ENCODE measurements around the gene ENAH.
"Not testable (repeated sequence)": the region's sequence is repeated elsewhere in the genome, so short reads cannot be mapped to it uniquely, and the experiment has no call there.

Gene ENAH

DNA sequence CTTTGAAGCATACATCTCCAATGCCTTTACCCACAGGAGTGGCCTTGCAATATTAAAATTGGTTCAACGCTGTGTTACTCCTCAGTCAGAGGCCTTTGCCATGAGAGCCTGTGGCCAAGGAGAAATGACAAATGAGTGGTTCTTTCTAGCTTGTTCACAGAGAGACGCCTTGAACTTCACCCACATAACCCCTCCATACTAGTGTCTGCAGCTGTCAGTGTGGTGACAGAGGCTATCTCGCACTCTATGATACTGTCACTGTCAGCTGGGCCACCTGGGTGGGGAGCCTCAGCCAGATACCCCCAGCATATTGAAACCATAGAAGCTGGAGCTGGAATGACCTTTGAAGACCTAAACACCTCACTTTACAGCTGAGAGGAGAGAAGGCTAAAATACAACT is 167.7 kb downstream of the ENAH start:
- DNase-seq, result no peak

DNA sequence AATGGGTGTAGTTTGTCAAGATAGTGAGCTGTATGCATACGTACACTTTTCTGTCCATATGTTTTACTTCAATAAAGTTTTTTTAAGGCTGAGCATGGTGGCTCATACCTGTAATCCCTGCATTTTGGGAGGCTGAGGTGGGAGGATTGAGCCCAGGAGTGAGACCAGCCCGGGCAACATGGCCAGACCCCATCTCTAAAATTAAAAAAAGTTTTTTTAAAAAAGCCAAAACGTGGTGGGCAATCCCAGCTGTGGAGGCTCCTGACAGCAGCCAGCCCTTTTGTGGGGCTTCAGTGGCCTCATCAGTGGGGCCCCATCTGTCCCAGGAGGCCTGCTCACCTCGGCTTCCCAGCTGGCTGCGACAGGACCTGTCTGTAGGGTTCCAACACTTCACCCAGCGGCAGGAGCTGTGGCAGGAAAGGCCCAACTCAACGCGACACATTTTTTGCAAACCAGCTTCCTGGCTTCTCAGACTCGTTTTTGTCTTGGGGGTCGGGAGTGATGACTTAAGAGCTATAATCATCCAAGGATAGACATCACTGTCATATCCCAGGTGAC is 168.2 kb downstream of the ENAH start:
- DNase-seq, result no peak

DNA sequence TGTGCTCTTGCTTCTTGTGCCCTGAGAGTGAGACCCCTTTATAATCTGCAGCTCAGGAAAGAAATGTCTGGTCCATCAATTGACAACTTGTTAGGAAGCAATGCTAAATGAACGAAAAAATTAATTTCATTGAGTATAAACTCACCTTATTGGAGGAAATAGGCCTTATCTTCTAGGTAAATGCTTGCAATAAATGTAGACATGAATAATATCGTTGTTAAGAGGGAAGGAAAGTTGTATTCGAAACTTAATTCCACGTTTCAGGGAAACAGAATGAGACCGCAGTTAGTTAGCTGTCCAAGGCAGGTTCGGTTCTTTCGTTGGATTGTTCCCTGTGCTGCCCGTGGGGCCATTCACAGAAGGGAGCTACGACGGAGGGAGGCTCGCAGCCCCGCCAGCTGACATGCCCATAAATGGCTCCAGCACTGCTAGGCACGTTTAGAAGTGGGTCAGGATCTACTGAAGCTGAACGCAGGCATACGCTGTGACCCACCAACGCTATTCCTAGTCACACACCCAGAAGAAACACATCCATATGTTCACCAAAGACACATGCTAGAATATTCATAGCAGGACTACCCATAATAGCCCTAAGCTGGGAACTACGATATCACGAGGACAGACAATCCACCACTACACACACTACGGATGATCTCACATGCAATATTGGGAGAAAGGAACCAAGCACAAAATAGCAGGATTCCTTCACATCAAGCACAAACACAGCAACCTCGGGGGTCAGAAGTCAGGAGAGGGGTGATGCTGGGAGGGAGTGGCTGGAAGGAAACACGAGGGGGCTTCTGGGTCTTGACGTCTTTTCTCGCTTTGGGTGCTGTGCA is 168.9 kb downstream of the ENAH start:
- DNase-seq, result no peak

DNA sequence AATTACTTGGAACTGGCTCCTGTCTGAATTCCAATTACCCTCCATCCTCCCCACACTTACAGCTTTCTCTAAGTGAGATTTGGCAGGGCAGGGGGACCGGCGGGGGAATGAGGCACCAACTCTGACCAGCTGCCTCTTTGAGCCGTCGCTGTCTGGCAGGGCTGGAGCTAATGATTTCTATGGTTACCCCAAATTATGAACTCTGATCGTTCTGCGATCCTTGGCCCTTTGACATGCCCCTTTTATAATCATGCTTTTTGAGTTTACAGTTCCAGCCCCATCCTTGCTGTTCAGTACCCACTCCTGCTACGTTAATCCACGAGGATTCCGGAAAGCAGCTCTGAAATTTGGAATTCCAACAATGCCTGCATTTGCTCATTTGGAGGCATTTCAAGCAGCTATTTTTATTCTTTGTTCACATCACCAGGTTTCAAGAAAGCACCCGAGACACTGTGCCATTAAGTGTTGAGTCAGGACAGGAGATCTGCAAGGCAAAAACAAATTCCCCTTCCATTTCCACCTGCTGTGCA is 170.4 kb downstream of the ENAH start:
- DNase-seq, result no peak

DNA sequence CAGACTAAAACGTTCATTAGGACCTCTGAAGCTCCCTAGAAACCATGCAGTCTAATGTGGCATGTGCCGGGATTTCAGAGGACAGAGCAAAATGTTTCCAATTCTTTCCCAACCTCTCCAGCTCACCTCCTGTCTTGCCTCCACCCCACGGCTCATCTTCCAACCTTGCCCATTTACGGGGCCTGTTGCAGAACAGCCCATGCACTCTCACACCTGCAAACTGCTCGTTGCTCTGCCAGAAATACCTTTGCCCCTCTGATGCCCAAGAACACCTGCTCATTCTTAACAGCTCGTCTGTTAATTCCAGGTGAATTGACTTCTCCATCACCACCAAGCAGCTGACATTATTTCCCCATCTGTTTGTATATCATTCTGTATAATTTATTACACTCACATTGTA is 171.2 kb downstream of the ENAH start:
- peak; percentile 57 for DNase-seq

DNA sequence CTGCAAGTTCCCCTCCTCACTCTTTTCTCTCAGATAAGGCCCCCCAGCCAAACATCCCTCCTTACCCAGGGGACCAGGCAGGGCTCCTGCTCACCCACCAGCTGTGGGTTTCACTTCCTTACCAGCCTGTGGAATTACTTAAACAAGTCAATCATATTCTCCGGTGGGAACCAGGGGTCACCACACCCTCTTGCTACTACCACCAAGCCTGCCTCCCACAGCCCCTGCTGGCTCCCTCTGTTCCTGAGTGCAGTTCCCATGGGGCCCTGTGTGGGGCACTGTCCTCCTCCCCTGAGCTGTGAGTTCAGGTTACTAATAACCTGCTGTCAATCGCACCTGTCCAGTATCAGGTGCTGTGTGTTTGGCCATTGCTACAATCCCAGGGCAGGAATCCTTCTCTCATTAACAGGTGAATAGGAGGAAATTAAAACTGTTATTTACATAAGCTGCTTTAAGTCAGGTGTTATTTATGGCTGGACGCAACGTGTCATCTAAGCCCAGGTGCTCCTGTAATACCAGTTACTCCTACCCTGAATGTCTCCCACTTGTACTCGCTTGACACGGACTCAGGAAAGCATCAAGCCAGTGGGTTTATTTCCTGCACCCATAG is 172.0 kb downstream of the ENAH start:
- DNase-seq, result peak; percentile 58

DNA sequence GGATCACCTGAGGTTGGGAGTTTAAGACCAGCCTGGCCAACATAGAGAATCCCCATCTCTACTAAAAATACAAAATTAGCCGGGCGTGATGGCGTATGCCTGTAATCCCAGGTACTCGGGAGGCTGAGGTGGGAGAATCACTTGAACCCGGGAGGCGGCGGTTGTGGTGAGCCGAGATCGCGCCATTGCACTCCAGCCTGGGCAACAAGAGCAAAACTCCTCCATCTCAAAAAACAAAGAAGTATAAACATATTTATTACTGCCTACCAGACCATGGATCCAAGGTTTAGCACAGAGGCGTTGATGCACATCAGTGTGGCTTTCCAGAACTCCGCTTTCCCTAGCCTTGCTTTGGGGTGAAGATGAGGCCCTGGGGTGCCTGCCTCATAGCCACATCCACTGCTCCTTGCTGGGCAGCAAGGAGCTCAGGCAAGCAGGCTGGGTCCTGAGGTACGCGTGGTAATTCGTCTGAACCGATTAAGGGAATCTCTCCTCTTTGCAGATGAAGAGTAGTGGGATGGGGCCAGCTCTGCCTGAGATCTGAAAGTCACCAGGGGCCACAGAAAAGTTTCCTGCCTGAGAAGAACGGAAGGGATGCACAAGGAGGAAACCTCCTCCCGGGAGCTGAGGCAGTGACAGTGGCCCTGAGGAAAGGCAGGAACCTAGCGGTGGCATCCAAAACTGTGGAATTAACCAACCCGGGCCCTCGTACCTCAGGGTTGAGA is 172.8 kb downstream of the ENAH start:
- DNase-seq, result no peak

DNA sequence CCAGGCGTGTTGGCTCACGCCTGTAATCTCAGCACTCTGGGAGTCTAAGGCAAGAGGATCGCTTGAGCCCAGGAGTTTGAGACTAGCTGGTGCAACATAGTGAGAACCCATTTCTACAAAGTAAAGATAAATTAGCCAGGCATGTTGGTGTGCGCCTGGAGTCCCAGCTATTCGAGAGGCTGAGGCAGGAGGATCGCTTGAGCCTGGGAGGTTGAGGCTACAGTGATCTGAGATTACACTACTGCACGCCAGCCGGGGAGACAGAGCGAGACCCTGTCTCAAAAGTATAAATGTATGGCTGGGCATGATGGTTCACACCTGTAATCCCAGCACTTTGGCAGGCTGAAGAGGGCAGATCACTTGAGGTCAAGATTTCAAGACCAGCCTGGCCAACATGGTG is 173.6 kb downstream of the ENAH start:
- DNase-seq, result peak; percentile 7

DNA sequence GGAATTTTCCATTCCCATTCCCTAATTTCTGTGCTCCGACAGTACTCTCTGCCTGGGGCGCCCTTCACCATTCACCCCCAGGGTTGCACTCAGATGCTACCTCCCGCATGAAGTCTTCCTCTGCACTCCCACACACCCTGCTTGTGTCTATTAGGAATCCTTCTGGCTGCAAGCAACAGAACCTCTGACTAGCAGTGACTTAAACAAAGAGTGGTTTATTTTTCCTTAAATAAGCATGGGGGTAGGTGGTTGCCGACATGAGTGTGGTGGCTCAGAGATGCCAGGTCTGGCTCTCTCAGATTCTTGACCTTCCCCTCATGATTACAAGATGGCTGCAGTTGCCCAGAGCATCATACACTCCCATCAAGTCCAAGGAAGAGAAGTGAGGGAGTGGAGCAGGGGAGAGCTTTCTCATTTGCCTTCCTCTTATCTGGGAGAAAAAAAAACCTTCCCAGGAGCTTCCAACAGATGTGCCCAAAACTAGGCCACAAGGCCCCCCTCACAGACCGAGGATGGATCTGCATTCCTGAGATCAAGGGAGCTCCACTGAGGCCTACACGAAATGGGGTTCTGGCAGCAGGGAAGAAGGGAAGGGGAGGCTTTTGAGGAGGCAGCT is 175.5 kb downstream of the ENAH start:
- no peak for DNase-seq

DNA sequence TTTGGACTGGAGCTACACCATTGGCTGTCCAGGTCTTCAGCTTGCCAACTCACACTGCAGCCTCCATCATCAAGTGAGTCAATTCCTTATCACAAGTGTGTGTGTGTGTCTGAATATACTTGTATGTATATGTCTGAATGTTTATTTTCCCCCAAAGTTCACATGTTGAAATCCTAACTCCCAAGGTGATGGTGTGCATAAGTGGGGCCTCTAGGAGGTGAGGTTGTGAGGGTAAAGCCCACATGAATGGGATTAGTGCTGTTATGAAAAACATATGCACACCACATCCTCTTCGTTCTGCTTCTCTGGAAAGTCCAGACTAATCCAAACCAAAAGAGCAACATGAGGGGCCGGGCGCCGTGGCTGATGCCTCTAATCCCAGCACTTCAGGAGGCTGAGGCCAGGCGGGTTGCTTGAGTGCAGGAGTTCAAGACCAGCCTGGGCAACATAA is 176.4 kb downstream of the ENAH start:
- DNase-seq, result no peak

DNA sequence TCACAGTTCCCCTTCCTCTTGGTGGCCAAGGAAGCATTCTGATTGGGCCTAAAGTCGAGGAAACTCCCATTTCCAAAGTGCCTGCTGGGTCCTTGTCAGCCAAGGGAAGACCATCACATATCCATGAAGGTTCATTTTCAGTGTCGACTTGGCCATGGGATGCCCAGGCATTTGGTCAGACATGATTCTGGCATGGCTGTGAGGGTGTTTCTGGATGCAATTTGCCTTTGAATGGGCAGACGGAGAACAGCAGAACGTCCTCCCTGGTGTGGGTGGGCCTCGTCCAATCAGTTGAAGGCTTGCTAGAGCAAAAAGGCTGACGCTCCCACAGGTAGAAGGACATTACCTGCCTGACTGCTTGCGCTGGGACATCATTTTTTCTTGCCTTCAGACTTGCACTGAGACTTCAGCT is 176.8 kb downstream of the ENAH start:
- DNase-seq, result no peak

DNA sequence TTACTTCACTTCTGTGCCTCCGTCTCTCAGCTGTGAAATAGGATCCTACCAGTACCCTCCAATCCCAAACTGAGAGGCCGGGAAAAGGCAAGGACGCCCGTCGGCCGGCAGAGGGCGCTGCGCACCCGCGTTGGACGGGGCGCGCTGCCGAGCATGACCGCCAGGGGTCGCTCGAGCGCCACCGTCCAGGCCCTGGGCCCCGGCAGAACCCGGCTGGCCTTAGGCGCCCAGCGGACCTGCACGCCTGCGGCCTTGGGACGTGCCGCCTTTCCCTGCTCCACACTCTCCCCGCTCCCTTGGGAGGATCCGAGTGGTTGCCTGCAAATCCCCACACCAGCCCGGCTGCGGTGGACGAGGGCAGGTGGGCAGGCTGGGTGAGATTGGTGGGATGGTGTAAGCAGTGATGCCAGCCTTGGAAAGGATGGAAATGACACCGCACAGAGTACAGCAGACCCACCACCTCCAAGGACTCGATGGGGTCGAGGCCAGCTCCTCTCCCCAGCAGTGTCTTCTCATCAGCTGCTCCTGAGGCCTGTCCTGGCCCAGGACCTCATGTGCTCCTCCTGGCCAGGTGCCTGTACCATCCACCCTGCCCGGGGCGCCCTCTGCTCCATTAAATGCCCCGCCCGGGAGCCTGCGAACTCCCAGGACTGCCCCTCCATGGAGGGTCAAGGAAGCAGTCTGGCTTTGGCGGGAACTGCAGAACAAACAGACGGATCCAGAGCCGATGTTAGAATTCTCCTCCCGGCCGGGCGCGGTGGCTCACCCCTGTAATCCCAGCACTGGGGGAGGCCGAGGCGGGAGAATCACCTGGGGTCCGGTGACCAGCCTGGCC is 177.7 kb downstream of the ENAH start:
- DNase-seq, result peak; percentile 23

DNA sequence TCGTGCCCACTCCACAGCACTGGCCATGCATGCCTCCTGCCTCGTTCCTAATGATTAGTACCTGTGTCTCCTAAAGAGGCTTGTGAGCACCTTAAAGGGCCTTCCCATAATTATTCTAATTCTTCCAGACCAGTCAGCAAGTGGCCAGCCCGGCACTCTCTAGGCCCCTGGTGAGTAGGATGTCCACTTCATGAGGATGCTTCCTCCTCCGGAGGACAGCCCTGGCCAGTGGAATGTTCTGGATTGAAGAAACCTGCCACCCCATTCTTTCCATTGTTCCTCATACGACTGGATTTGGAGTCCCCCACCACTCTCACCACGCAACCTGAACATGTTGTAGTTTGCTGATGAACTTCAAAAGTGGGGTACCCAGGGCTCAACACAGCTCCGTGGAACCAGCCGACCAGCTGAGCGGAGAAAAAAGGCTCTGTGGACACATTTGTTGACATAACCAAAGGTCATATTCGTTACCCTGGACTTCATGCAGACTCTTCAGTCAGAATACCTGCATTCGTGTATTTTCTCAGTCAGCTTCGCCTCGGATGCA is 178.4 kb downstream of the ENAH start:
- no peak for DNase-seq

DNA sequence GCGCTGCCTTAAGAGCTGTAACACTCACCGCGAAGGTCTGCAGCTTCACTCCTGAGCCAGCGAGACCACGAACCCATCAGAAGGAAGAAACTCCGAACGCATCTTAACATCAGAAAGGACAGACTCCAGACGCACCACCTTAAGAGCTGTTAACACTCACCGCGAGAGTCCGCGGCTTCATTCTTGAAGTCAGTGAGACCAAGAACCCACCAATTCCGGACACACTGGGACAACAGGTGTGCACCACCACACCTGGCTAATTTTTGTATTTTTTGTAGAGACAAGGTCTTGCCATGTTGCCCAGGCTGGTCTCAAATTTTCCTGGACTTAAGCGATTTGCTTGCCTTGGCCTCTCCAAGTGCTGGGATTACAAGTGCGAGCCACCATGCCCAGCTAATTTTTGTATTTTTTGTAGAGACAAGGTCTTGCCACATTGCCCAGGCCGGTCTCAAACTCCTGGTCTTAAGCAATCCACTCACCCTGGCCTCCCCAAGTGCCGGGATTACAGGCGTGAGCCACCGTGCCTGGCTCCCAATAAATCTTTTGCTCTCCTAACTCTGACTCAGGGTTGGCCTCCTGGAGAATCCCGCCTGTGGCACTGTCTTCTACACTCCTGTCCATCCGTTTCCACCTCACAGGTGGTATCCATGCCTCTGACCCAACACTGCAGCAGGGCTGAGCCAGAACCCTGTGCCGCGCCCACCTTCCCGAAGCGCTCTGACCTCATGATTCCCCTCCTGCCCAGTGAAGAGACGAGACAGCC is 179.1 kb downstream of the ENAH start:
- DNase-seq, result not testable (repeated sequence)

DNA sequence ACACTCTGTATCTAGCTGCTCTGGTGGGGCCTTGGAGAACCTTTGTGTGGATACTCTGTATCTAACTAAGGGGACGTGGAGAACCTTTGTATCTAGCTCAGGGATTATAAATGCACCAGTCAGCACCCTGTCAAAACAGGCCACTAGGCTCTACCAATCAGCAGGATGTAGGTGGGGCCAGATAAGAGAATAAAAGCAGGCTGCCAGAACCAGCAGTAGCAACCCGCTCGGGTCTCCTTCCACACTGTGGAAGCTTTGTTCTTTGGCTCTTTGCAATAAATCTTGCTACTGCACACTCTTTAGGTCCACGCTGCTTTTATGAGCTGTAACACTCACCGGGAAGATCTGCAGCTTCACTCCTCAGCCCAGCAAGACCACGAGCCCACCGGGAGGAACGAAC is 179.7 kb downstream of the ENAH start:
- not testable (repeated sequence) for DNase-seq

DNA sequence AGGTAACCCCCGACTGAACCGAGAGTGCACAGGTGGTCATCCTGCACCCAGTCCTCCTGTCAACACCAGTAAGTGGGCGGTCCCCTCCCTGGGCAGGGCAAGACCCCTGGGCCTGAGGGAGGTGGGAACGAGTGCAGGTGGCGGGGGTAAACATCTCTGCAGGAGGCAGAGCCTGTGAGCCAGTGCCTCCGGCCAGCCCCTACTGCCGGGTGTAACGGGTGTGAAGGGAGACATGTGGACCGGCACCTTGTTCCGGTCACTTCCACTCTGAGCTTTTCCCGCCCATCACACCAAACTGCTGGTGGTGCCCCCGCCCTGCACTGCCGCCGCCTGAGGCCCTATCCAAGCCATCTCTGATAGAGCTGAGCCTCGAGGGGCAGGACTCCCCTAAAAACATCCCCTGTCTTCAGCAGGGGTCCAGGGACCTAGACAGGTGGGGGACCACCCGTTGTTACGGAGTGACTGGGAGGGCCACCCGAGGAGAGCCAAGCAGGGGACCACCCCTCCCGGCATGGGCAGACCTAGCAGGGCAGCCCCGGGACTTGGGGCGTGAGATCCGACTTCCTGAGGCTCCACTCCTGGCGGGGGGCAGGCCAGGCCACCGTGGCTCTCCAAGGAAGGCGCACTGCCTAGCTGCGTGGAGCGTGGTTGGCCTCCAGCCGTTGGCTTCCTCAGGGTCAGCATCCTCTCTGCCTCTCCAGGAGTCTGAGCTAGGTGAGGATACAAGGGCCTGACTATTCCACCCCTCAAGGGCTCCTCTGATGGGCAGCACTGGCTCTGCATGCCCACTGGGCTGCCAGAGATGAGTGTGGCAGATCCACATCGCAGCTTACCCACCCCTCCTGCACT is 181.2 kb downstream of the ENAH start:
- DNase-seq, result no peak

DNA sequence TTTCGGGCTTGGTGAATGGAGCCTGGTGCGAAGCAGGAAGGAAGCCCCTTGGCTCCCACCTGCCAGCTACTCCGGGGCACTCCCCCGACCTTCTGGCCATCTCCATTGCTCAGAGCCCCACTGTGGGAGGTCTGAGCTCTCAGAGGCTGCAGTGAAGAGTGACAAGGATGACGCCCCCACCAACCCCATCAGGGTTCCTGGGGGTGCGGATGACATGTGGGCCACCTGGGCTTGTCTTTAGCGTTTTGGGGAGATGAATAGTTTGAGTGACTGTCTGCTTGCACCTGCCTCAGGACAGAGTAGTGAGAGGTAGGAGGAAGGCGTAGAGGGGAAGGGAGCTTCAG is 181.8 kb downstream of the ENAH start:
- no peak for DNase-seq

DNA sequence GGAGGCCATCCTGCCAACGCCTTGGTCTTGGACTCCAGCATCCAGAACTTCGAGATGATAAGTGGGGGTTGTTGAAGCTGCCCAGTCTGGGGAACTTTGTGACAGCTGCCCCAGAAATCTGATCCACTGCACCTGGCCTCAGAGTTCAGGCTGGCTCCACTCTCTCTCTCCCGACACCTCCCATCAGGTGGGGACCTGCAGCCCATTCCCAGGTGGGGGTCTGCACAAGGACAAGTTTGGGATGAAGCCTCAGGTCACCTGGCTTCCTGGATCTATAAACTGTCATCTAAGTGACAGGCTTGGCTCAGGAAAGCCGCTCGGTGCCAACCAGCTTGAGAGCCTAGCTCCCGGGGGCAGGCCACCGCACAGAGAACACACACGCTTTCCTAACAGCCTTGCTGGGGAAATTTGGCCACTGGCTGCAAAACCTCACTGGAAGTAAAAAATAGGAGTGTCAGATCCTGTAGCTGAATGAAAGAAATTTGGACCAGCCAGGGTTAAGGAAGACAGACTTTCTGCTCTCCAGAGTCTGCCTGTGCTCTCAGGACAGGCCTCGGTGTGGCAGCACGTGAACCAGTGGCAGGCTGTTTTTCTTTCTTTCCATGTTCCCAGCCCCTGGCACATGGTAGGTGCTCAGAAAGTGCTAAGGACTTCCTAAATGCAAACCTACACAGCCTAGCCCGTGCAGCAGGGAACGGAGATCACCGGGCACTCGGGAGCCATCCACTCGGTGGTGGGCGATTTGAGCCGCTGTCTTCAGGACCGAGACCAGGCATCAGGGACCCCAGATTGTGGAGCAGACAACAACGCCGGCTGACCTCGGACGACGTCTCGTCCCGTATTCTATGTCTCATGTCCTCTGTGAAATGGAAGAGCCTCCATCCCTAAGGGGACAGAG is 182.5 kb downstream of the ENAH start:
- no peak for DNase-seq

DNA sequence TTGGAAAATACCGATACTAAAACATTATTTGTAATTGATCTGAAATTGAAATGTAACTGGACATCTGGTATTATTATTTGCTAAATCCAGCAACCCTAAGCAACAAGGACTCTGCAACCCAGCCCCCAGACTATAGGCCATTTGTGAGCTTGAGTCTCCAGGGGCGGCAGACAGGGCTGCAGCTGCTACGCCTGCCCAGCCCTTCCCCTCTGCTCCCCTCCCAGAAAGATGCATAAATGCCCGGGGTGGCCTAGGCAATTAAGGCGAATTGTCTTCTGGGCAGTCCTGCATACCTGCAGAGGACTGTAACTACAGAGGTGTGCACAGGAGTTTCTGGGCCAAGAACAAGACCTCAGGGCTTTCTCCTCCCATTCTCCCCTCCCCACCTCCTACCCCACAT is 183.9 kb downstream of the ENAH start:
- no peak for DNase-seq

Measured in NCI-H526 treated with DMSO at 0.1 percent for 48 hours (cell line).